DMS79 (cell line): ENCODE results near the gene CLN5.

Source experiments
- DNase-seq: peaks from one replicate; lab custom pipeline; 2025; lab: John Stamatoyannopoulos, UW

The CLN5 gene

GRCh38 chr13:77019756-77020155 lies 27.9 kb downstream of the CLN5 start:
- no peak for DNase-seq

DNA sequence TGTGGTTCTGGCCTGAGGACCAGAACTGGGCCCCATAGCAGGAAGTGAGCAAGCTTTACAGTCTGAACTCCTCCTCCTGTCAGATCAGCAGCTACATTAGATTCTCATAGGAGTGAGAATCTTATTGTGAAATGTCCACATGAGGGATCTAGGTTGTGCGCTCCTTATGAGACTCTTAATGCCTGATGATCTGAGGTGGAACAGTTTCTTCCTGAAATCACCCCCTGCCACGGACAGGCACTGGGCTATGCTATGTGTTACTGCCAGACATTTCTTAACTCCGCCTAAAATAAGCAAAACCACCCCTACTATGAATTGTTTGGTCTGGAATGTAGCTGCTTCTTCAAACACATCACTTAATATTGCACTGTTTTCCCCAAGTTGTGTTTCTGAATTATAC lies 30.5 kb downstream of the CLN5 start:
- DNase-seq = no peak

DNA sequence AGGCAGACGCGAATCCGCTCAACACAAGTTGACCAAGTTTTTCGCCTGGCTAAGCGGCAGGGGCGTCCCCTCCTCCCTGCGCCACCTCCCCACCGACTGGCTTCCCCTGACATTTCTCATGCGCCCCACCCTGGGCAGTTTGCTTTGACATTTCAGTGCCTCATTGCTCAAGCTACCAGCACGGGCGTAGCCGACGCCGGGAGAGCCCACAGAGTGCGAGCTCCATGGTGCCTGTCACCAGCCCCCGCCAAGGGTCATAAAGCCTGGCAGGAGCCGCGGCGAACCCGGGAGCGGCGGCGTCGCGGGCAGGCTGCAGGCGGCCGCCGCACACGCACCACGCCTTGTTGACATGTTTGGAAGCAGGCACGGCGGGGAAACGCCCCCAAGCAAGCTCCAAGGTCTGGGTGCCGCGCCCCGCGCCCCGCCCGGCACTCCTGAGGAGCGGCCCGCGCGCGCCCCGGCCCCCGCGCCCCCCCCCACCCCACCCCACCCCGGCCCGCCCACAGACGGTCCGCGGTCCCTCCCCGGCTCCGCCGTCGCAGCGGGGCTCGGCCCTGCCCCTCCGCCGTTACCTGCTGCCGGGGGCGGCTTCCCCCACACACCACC lies 34.5 kb downstream of the CLN5 start:
- DNase-seq = peak; percentile 26

DNA sequence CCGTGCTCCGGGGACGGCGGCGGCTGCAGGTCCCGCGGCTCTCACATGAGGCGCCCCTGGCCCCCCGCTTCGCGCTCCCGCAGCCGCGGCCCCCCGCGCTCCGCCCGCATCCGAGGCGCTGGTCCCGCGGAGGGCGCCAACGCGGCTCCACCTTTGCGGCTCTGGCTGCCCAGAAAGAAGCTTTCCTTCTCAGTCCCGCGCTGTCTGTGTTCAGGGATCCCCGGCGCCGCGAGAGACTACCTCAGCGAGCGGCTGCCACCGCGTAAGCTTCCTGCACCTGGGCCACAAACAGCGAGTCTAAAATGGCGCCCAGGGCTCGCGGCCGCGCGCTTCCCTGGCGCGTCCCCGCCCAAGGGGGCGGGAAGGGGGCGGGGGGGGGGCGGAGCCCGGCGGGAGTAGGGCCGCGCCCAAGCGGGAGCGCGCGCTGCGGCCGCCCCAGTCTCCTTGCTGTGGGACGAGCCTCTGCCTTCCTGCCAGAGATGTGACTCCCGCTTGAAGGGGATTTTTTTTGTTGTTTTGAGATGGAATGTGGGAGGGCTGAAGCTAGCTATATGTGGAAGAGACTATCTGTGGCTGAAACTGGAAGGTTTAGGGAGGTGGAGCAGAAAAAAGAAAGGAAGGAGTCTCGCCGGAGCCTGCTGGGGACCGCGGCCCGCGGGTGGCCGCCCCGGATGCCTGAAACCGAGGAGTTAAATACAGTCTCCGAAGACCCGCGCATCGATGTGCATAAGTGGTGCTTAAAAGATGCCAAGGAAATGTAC lies 35.2 kb downstream of the CLN5 start, which contains the start of gene FBXL3:
FBXL3 (minus strand) TSS at position 299 of the 761 bp plus-strand sequence. CDS start 5,299 bp downstream, outside the sequence.
- peak; percentile 60 for DNase-seq

DNA sequence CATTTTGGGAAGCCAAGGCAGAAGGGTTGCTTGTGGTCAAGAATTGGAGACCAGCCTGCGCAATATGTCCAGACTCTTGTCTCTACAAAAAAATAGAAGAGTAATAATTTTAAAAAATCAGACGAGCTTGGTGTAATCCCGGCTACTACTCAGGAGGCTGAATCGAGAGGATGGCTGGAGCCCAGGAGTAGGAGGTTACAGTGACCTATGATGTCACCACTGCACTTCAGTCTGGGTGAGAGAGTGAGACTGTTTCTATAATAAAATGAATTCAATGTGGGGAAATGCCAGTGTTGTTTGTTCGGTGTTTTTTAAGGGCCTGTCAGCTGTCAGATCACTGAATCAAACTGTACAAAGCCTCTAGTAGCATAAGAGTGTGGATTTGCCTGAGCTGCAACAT lies 36.3 kb downstream of the CLN5 start:
- no peak for DNase-seq

DNA sequence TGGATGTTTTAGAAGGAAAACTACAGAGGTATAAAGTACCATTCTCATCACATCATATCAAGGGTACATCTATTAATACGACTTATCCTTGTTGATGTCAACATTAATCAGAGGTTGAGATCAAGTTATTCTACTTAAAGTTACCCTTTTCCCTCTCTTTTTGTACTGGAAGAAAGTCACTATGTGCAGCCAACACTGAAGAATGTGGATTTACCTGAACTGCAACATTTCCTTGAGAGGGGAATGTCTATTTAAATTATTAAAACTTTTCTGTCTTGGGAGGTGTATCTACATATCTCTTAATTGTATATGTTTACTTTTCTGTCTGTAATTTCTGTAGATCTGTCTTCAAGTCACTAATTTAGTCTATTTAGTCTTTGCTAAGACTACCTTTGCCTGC lies 37.6 kb downstream of the CLN5 start:
- DNase-seq = no peak

- no peak for DNase-seq
These were observed 39.9 kb downstream of the CLN5 start for GRCh38 chr13:77031656-77032243.

DNA sequence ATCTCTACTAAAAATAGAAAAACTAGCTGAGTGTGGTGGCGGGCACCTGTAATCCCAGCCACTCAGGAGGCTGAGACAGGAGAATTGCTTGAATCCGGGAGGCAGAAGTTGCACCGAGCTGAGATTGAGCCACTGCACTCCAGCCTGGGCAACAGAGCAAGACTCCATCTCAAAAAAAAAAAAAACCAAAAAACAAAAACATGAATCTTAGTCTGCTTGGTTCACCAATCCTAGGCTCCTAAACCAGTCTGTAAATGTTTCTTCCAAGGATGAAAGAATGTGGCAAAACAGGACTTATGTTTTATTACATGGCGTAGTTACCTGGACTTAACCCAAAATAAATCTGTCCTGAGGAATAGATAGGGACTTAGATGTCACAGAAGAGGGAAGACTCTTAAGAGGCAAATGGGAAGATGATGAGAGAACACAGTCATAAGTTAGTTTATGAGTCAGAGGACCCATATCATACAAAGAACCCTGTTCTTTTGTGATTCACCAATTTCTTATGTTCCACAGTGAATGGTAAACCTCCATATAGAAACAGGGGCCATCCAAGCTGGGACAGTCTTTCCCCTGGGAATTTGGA lies 41.9 kb downstream of the CLN5 start:
- no peak for DNase-seq

GRCh38 chr13:77034881-77035280 lies 43.0 kb downstream of the CLN5 start:
- no peak for DNase-seq

DNA sequence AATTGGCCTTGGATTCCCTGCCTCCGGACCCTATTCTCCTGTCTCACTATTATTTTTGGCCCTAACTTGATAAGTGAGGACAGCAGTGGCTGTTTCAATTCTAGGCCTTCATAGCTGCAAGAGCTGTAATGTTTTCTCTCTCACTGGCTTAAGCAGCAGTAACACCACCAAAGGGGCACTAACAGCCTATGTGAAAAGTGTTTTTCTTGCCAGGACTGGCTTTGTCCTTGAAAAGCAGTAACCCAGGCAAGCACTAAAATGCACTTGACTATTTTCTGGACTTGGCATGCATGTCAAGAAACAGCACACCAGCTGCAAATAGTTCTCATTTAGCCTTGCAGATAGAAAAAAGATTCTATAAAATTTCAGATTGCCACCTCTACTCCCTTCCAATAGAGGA lies 44.4 kb downstream of the CLN5 start:
- DNase-seq = peak; percentile 30

DNA sequence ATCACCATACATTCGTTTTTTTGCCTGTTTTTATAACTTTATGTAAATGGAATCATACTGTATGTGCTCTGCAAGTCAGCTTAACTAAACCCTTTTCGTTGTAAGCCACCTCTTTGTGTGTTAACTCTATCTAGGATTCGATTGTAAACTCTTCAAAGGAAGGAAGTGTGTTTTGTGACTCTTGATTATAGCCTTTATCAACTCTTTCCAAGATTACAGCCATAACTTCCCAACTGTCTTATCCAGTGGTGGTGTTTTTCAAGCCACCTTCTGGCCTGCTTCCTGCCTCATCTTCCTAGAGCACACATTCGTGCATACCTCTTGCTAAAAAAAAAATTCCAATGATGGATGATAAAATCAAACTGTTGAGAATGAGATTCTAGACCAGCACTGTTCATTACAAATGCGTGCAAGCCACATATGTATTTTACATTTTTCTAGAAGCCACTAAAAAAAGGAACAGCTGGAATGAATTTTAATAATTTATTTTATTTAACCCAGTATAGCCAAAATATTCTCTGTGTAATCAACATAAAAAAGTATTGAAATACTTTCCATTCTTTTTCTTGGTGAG lies 47.1 kb downstream of the CLN5 start:
- no peak for DNase-seq

DNA sequence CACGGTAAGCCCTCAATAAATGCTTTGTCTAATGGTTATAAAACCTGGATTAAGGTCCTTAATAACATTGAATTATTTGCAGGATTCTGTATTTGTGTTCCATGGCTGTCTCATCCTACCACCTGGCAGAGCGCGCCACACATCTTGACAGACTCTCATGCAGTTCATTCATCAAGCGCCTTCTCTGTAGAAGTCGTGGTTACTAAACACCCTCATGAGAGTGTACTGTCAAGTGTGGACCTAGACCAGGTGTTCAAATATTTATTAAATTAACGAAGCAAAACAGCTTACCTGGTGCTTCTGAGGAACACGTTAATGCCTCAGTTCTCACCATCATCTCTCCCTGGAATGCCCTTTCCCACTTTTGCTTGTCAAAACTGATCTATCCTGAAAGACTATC lies 48.2 kb downstream of the CLN5 start:
- no peak for DNase-seq

DNA sequence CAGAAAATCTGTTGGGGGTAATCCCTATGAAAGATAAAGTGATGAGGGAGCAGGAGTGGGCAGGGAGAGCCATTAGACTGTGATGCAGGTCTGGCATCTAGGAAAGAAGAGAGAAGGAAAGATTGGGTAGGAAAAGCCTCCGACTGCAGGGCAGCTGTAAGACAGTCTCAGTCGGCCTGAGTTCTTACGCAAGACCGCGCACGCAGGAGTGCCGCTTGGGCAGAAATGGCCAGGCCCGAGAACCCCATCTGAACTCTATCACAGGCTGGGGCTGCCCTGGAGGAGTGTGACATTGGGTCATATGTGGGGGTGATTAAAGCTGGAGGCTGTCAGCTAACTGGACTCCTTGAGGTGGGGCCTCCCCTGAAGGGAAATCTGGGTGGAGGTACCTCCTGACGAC lies 49.0 kb downstream of the CLN5 start:
- no peak for DNase-seq

DNA sequence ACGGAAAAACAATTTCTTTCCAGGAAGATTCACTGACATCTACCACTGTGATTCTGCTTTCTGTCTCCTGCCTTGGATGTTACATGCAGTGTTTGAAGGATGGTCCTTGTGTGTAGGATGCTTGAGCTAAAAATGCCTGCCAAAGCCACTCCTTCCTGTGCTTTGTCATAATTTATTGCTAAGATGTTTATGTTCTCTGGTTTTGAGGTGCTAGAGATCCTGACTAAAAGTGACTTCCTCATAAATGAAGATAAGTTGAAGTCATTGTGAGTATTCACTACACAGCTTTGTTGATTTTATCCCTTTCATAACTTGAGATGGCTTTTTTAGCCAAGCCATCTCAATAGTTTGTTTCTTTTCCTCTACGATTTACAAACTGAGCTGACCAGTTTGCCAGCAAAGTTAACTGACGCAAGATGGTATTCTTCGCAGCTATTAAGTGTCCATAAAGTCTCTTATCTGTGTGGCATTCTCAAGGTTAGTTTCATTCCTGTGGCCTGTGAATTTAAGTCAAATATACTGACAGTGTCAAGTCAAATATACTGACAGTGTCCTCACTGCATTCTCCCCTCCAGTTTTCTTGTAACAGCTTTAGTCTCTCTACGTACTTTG lies 50.8 kb downstream of the CLN5 start:
- no peak for DNase-seq

GRCh38 chr13:77047649-77048343 lies 55.9 kb downstream of the CLN5 start:
- no peak for DNase-seq

GRCh38 chr13:77048681-77049080 lies 56.8 kb downstream of the CLN5 start:
- no peak for DNase-seq

- DNase-seq = no peak
These were observed 61.3 kb downstream of the CLN5 start for GRCh38 chr13:77053192-77053591.
